AG04449 (cell line): ENCODE data around the gene C1QL3.

ENCODE experiments used
- CTCF ChIA-PET: fragments of 350-600 bp; formaldehyde crosslinking; extraction: SDS; loops from one replicate; lab custom pipeline; 2021; ENCODE audit warnings: antibody characterized with exemption; lab: Yijun Ruan, JAX
- POLR2A ChIA-PET: fragments of 400-600, 350-600 bp; formaldehyde crosslinking; extraction: SDS; loops from one replicate; lab custom pipeline; 2020; ENCODE audit warnings: antibody characterized with exemption, inconsistent platforms; lab: Yijun Ruan, JAX
- DNase-seq: peaks from one replicate; pipeline ENCODE4 v3.0.0-alpha.2; 2010; ENCODE audit warnings: low read depth, low spot score
- H3K4me3 ChIP-seq: 2 replicates; pipeline ENCODE4 v1.5.1; 2011; ENCODE audit warnings: low read depth, mild to moderate bottlenecking, control low read depth, low read length
- CTCF ChIP-seq: IDR thresholded peaks from one replicate; pipeline ENCODE4 v1.5.1; 2011; ENCODE audit warnings: mild to moderate bottlenecking, moderate library complexity, low read length, control low read depth, inconsistent platforms; ENCODE audit not compliant: insufficient read depth; ENCODE audit errors: missing control alignments

C1QL3 gene

GRCh38 chr10:16510843-16511242 lies 10.8 kb downstream of the C1QL3 start:
- no peak for TF ChIP-seq CTCF
- CTCF ChIA-PET: interaction anchor here (1.3 kb wide), 1 partner anchor 267 kb away, joined by 3 read pairs; no protein-coding TSS in a partner anchor
- no peak for DNase-seq
- H3K4me3 ChIP-seq: no peak overlapping the region
- POLR2A ChIA-PET: no interaction called here

- no peak overlapping the region for H3K4me3 ChIP-seq
- ChIA-PET CTCF (interaction anchor here (1.2 to 1.3 kb wide), 2 partner anchors 9 to 267 kb away, joined by 3 to 5 read pairs; no protein-coding TSS in a partner anchor), POLR2A (no interaction called here)
- no peak for DNase-seq
- no peak for TF ChIP-seq CTCF
Observed at GRCh38 chr10:16509996-16510395, 11.7 kb downstream of the C1QL3 start.

- CTCF ChIA-PET: no interaction called here
- TF ChIP-seq CTCF: no peak
Observed at GRCh38 chr10:16505161-16505560, 16.5 kb downstream of the C1QL3 start.

DNA sequence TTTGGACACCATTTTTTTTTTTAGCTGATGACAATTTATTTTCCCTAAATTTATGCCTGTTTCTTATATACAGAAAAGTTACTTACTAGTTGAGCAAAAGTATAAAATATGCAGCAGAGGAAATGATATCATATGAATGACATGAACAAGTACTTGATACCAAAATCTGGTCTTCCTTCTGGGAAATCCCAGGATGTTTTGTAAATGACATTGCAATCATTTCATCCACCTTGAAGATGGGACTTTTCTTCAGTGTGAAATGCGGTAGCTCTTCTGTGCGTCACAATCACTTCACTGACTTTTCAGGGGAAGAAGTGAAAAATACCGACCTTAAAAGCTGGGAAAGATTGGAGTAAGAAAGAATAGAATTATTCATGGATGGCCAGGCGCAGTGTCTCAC lies 23.8 kb downstream of the C1QL3 start:
- ChIA-PET POLR2A (no interaction called here), CTCF (no interaction called here)
- no peak overlapping the region for H3K4me3 ChIP-seq
- no peak for TF ChIP-seq CTCF
- peak; percentile 4 for DNase-seq

More at GRCh38 chr10:16505161-16505560, 16.5 kb downstream of the C1QL3 start:
- POLR2A ChIA-PET: no interaction called here
- H3K4me3 ChIP-seq: no peak overlapping the region
- no peak for DNase-seq

DNA sequence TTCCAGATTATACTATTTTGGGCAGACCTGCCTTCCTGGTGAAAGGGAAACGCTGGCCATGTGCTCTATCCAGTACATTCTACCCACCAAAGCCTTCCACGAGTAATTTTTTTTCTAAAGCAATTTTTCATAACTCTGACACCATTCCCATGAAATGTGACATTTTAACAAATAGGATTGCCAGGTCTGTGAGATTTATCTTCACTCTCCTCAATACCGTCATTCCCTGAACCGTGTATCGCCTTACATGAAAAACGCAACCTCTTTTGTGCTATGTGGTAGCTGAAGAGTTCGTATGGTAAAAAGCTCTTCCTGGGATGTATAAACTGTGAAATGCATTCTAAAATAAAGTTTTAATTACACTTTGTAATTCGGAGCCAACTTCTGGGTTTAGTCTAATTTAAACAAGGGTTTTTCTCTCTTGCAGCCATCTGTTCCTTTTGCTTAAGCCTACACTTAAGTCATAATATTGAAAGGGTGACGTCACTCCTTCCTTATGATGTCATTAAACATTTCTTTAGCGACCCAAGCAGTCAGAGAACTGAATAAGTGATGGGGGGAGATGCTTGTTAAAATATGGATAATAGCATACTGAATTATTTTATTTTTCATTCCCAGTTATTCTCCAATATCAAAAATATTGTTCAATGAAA lies 27.7 kb downstream of the C1QL3 start:
- no peak overlapping the region for H3K4me3 ChIP-seq
- no peak for DNase-seq
- no peak for TF ChIP-seq CTCF
- ChIA-PET CTCF (no interaction called here), POLR2A (no interaction called here)

DNA sequence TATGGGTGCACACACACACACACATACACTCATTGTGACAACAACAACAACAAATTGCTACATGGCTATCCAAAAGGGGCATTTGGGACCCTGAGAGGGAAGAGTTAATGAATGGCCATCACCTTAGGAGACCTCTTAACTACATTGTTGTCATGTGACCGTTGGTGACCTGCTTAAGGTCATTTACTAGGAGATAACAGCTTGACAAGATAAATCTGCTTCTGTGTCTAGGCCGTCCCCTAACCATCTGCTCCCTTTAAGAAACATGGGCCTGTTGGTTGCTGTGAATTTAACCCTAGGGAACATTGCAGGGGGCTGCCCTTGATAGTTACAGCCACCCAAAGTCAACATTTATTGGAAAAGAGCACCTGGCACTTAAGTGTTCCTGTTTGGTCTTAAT lies 29.7 kb downstream of the C1QL3 start:
- TF ChIP-seq CTCF: no peak
- no peak overlapping the region for H3K4me3 ChIP-seq
- ChIA-PET POLR2A (no interaction called here), CTCF (no interaction called here)
- no peak for DNase-seq
